HG03457 (cell line): ENCODE measurements around the gene RUFY2.

Source experiments
- ATAC-seq: cut with Tn5 transposase; IDR thresholded peaks from one replicate; pipeline ENCODE4 v1.9.1; 2021; ENCODE audit warnings: moderate number of reproducible peaks; ENCODE audit not compliant: unreplicated experiment

Gene RUFY2

GRCh38 chr10:68365611-68366010, 41.5 kb downstream of the RUFY2 start:
- no peak for ATAC-seq

GRCh38 chr10:68364101-68364886, 42.8 kb downstream of the RUFY2 start:
- no peak for ATAC-seq

- no peak for ATAC-seq
Observed at GRCh38 chr10:68362590-68362989, 44.5 kb downstream of the RUFY2 start.

- no peak for ATAC-seq
Observed at GRCh38 chr10:68359189-68359588, 47.9 kb downstream of the RUFY2 start.

DNA sequence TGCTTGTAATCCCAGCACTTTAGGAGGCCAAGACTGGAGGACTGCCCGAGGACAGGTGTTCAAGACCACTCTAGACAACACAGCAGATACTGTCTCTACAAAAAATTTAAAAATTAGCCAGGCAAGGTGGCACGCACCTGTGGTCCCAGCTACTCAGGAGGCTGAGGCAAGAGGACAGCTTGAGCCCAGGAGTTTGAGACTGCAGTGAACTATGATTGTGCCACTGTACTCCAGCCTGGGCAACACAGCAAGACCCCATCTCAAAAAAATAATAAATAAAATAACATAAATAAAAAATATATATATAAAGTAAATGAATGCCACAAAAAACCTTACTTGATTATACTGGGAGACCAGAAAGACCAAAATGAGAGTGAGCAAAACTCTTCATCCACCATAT, 53.5 kb downstream of the RUFY2 start:
- ATAC-seq = no peak

DNA sequence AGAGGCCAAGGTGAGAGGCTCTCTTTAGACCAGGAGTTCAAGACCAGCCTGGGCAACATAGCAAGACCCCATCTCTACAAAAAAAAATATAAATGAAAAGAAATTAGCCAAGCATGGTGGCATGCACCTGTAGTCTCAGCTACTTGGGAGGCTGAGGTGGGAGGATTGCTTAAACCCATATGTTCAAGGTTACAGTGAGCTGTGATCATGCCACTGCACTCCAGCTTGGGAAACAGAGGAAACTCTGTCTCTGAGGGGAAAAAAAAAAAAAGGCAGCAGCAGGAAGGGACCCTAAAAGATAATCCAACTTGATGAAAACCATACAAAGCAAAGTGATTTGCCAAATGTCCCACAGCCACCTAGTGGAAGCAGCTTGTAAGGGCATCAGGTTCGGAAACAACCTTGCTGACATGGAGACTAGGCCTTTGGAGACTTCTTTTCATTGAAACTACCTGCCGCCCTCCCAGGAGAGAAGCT, 58.8 kb downstream of the RUFY2 start:
- ATAC-seq = no peak

- no peak for ATAC-seq
Observed at GRCh38 chr10:68346774-68347173, 60.3 kb downstream of the RUFY2 start.

DNA sequence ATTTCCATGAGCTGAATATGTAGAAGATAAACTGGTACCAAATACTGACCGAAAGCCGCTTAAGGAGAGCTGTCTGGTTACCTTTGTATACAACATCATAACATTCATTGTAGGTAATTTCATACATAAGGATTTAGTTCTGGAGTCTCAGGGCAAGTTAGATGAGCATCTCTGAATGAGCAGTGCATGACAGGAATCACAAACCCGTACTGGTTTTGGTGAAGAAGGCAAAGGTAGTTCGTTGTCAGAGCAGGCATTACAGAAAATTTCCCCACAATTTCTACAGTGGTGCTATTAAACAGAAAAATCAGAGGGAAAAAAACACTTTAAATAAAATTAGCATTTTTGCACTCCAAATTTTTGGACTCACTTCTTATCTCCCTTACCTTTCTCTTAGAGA, 61.5 kb downstream of the RUFY2 start:
- no peak for ATAC-seq

DNA sequence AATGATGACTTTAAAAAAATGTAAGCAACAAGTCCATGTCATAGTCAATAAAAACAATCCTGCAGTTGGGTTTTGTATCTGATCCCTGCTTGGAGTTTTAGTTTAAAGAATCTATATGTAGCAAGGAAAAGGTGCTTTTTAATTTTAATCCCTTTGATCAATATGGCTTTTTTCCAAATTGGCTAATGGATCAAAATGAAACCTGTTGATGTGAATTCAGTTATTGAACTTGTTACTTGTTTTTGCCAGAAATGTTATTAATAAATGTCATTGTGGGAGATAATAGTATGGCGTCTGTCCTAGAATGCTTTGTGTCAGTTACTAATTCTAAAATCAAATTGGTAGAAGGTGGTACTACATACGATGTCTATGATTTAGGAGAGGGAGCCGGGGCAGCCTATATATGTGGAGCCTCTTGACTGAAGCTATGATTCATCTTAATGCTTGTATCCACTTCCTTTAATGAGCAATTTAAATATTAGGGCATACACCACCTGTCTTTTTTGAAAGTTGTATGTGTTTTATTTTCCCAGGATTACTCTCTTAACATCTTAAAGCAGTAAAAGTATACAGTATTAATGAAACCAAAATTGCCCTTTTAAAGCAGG, 64.1 kb downstream of the RUFY2 start:
- ATAC-seq = no peak

DNA sequence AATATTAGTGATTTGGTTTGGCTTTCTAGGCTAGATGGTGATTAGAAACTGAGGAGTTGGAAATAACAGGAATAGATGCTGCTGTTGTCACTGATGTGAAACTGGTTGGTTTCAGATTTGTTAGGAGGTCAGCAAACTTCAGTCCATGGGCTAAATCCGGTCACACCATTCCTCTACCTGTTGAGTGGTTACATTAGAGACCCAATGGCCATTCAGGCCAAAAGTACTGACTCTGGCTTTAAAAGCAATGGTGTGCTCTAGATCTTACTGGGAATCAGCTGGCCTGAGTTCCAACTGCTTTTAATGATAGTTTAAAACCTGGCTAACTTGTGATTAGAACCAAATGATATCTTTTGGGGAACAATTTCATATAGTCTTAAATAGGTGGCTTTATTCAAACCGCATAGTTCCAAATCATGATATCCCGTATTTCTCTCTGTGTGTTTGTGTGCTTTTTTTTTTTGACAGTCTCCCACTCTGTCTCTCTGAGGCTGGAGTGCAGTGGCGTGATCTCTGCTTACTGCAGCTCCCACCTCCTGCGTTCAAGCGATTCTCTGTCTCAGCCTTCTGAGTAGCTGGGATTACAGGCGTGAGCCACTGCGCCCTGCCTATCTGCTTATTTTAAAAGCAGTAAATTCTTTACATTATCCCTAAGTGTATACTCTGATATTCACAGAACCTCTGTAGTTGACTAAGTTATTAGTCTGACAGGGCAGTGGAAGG, 66.6 kb downstream of the RUFY2 start:
- no peak for ATAC-seq

- ATAC-seq = no peak
Observed at GRCh38 chr10:68336754-68337351, 70.2 kb downstream of the RUFY2 start.

DNA sequence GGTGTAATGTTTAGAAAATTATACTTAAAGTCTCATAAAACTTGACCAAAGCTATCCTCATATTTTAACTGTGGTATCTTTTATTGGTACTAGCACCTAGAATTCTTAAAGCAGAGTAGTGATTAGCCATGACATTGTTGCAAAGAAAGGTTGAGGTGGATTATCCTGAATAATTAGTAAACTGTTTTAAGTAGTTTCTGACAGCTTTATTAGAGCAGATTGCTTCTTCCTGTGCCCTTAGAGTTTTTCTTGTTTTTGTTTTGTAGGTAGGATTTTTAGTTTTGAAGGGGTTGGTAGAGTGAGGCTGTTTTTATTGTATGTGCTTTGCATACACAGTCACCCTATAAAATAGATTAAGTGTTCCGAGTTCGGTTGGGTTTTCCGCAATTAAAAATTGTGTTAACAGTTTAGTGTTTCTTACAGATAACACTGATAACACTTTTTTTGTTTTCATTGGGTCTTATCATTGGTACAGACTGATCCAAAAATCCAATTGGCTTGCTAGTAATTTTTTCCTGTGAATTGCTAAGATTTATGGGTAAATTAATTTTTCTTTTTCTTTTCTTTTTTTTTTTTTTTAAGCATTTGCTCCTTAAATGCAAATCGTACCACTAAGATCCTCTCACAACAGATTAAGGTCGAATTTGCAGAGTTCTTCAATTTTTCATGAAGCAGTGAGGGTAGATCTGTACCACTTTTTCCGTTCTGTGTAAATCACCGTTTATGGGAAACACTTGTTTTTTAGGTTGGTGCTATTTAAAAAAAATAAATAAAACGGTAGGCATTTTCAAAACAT, 72.2 kb downstream of the RUFY2 start:
- ATAC-seq = no peak

DNA sequence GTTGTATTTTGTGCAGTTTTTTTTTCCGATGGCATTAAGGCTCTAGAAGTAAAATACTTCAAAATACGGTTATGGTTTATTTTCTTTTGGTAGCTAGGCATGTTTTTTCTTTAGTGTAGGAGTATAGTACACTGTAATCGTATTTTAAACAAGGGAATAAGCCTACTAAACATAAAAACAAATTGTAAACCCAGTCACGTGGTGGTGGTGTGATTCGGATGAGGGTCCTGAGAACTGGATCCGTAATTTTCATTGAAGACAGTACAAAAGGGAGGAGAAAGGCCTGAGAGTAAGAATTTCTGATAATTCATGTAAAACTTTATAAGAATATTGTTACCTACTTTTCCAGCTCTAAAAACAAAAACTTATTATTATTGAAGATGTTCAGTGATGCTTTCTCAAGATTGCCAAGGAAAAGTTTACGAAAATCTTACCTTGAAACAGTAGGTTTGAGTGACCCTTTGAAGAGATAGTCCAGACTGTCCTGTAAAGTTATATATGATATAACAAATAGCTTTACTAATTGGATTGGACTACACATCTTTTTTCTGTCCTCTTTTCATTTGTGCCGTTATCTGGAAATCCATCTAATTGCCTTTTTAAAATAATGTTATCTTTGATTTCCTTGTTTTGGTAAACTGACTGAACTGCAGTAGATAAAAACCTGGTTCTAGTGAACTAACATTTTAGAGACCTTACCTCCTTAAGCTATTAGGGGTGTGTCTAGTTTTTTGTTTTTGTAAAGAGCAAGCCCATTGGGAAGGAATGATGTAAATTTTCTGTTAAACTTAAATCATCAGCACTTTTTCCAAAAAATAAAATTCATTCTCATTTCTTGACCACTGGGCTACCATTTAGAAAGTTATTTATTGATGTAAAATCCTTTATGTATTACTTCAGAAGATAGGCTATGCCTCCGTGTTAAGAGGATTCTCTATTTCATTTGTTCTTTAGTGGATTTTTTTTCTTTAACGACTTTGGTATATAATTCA, 73.3 kb downstream of the RUFY2 start:
- no peak for ATAC-seq

DNA sequence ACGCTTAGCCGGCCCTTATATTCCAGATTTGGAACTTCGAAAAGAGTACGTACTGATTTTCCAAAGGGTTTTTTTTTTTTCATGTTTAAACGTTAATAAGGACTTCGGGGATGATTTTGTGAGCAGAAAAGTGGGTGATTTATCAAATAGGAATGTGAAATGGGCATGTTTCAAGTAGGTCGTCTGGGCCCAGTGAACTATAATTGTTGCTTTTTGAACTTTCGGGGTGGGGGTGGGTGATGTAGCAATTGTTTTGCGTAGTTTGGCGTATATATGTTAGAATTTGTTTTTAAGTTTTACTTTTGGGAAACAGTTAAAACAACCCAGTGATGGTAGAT, 74.0 kb downstream of the RUFY2 start:
- no peak for ATAC-seq

GRCh38 chr10:68332259-68333057, 74.6 kb downstream of the RUFY2 start, which contains the start of gene PBLD:
Gene PBLD, minus strand, starts transcription at chr10:68332928. Its CDS starts 26,084 bp downstream, at chr10:68306844.
- peak; percentile 9 for ATAC-seq

DNA sequence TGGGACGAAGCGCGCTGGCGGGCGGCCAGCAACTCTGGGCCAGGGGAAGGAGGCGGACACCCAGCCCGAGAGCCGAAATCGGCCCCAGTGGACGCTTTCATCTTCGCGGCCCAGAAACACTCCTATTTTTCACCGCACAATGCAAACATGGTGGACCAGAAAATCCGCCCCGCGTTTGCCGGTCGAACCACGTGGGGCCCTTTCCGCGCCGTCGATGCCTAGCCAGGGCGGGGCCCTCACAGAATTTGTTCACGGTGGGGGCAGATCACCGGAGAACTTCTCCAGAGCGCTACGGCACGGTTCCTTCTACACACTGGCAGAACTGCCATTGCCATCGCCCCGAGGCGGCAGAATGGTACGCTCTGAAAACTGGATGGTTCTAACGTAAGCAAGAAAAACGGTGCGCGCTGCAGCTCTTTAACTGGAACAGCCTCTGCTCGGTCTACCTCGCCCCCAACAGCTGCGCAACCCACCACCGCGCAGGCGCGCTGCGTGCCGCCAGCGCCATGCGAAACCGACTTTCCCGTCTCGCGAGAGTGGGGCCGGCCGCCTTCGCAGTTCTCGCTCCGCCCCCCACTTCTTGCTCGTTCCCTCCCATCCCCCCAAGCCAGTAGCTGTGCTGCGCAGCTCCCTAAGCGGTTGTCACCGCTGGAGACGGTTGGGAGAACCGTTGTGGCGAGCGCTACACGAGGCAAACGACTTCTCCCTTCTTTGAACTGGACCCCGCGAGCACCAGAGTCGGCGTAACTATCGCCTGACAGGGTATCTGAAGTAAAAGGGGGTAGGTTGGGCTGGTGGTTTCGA, 75.4 kb downstream of the RUFY2 start, which contains the start of gene HNRNPH3:
Gene HNRNPH3 (plus strand): TSS at position 610 of the 804 bp plus-strand sequence. CDS start 5,158 bp downstream, outside the sequence.
- ATAC-seq = peak; percentile 72

GRCh38 chr10:68330852-68331454, 76.1 kb downstream of the RUFY2 start:
- no peak for ATAC-seq
